ENCODE results near the gene KCNJ1. TPM values are rescaled to one million over a fixed set of nuclear protein-coding genes. Genes with fewer than 3 reads are reported as not detected.

KCNJ1 gene
- total and polyA plus RNA-seq, 5 donors from 2014 or later, result 0.39 TPM; not detected in 4

GRCh38 chr11:128843198-128843785, 23.8 kb downstream of the KCNJ1 start:
- H3K4me3 Mint-ChIP-seq, result no peak overlapping the region
- Histone ChIP-seq H3K27me3 (ENCODE audit: control insufficient read depth, insufficient read depth, low read length) (no peaks in the 10 kb centered on the region), H3K4me3 (ENCODE audit: low read depth, low read length) (no peak overlapping the region), H3K4me1 (ENCODE audit: control insufficient read depth, insufficient read depth, low read length, poor library complexity, severe bottlenecking) (peaks cover 10% of the 10 kb centered on the region), H3K9me3 (ENCODE audit: control insufficient read depth in 2 of 2, low read length in 2 of 2) (no peaks in the 10 kb centered on the region), H3K27ac (ENCODE audit: insufficient read depth, low read length, poor library complexity, severe bottlenecking) (no peak overlapping the region), H3K36me3 (ENCODE audit: control insufficient read depth, insufficient read depth, low read length) (no peaks in the 10 kb centered on the region)
- H3K27me3 Mint-ChIP-seq, result peaks cover 6% of the 10 kb centered on the region
- H3K27ac Mint-ChIP-seq, result no peak overlapping the region
- H3K9me3 Mint-ChIP-seq, result peaks cover 0 to 2% (median 0%) of the 10 kb centered on the region in 7 donors
- ATAC-seq (ENCODE audit: low read depth in 2 of 2) (no peak), DNase-seq (no peak)
- H3K4me1 Mint-ChIP-seq, result peaks cover 6 to 50% (median 30%) of the 10 kb centered on the region in 4 donors
- no peaks in the 10 kb centered on the region for H3K36me3 Mint-ChIP-seq

DNA sequence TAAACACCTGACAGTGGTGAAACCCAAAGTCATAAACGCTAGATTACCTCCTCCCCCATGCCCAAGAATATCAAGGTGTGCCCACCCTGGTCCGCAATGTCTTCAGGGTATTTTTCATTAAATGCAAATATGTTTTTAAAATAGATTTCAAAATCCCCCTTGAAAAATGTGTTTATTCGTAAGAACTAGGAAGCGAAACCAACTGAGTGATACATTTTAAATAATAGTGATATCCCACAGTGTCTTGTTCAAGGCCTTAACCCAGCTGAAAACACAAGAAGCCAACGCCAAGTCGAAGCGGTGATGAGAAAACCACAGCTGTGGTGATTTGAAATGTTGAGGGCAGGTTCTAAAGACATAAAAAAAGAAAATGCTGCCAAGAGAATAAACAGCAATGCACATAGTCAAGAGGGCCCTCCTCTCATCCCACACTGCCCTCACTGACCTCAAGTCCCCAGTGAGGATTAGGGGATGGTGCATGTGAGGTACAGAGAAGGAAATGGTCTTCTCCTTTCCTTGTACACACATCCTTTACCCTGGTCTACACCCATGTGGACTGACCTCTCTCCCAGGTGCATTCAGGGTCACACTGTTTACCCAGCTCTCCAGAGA, 25.5 kb downstream of the KCNJ1 start:
- Histone ChIP-seq H3K4me3 (ENCODE audit: low read depth, low read length) (no peak overlapping the region), H3K9me3 (ENCODE audit: control insufficient read depth in 2 of 2, low read length in 2 of 2) (no peaks in the 10 kb centered on the region), H3K36me3 (ENCODE audit: control insufficient read depth, insufficient read depth, low read length) (no peaks in the 10 kb centered on the region), H3K27ac (ENCODE audit: insufficient read depth, low read length, poor library complexity, severe bottlenecking) (no peak overlapping the region), H3K4me1 (ENCODE audit: control insufficient read depth, insufficient read depth, low read length, poor library complexity, severe bottlenecking) (peaks cover 17% of the 10 kb centered on the region), H3K27me3 (ENCODE audit: control insufficient read depth, insufficient read depth, low read length) (no peaks in the 10 kb centered on the region)
- ATAC-seq (ENCODE audit: low read depth in 2 of 2) (no peak), DNase-seq (no peak)
- Mint-ChIP-seq H3K4me1 (peaks cover 12 to 61% (median 31%) of the 10 kb centered on the region in 4 donors), H3K36me3 (no peaks in the 10 kb centered on the region), H3K27ac (no peak overlapping the region), H3K9me3 (peaks cover 0 to 2% (median 0%) of the 10 kb centered on the region in 7 donors), H3K27me3 (peaks cover 10% of the 10 kb centered on the region), H3K4me3 (no peak overlapping the region)

GRCh38 chr11:128840783-128841182, 26.3 kb downstream of the KCNJ1 start:
- no peak overlapping the region for H3K4me3 ChIP-seq (ENCODE audit: low read depth, low read length)

GRCh38 chr11:128840137-128840536, 27.0 kb downstream of the KCNJ1 start:
- Mint-ChIP-seq H3K4me1 (peaks cover 16 to 52% (median 24%) of the 10 kb centered on the region in 4 donors), H3K27ac (peak overlapping the region in 1 of 3 donors; percentile 79), H3K4me3 (peak overlapping the region in 2 of 4 donors; percentile 29 to 52), H3K9me3 (peaks cover 0 to 2% (median 0%) of the 10 kb centered on the region in 7 donors), H3K36me3 (no peaks in the 10 kb centered on the region), H3K27me3 (peaks cover 10% of the 10 kb centered on the region)
- Histone ChIP-seq H3K4me1 (ENCODE audit: control insufficient read depth, insufficient read depth, low read length, poor library complexity, severe bottlenecking) (peaks cover 9% of the 10 kb centered on the region), H3K4me3 (ENCODE audit: low read depth, low read length) (peak overlapping the region; percentile 6), H3K9me3 (ENCODE audit: control insufficient read depth in 2 of 2, low read length in 2 of 2) (no peaks in the 10 kb centered on the region), H3K27ac (ENCODE audit: insufficient read depth, low read length, poor library complexity, severe bottlenecking) (no peak overlapping the region), H3K36me3 (ENCODE audit: control insufficient read depth, insufficient read depth, low read length) (no peaks in the 10 kb centered on the region), H3K27me3 (ENCODE audit: control insufficient read depth, insufficient read depth, low read length) (no peaks in the 10 kb centered on the region)
- ATAC-seq (ENCODE audit: low read depth in 2 of 2) (no peak), DNase-seq (peak in 1 of 3 donors; percentile 62)

More at GRCh38 chr11:128840783-128841182, 26.3 kb downstream of the KCNJ1 start:
- ATAC-seq (ENCODE audit: low read depth in 2 of 2), result no peak
- H3K36me3 ChIP-seq (ENCODE audit: control insufficient read depth, insufficient read depth, low read length), result no peaks in the 10 kb centered on the region
- Mint-ChIP-seq H3K36me3 (no peaks in the 10 kb centered on the region), H3K4me1 (peaks cover 16 to 59% (median 31%) of the 10 kb centered on the region in 4 donors), H3K27me3 (peaks cover 10% of the 10 kb centered on the region), H3K27ac (peak overlapping the region in 1 of 3 donors; percentile 9), H3K9me3 (peaks cover 0 to 2% (median 0%) of the 10 kb centered on the region in 7 donors), H3K4me3 (peak overlapping the region in 1 of 4 donors; percentile 27)
- H3K27me3 ChIP-seq (ENCODE audit: control insufficient read depth, insufficient read depth, low read length), result no peaks in the 10 kb centered on the region
- peaks cover 15% of the 10 kb centered on the region for H3K4me1 ChIP-seq (ENCODE audit: control insufficient read depth, insufficient read depth, low read length, poor library complexity, severe bottlenecking)
- H3K9me3 ChIP-seq (ENCODE audit: control insufficient read depth in 2 of 2, low read length in 2 of 2), result no peaks in the 10 kb centered on the region
- no peak overlapping the region for H3K27ac ChIP-seq (ENCODE audit: insufficient read depth, low read length, poor library complexity, severe bottlenecking)
- DNase-seq, result no peak

DNA sequence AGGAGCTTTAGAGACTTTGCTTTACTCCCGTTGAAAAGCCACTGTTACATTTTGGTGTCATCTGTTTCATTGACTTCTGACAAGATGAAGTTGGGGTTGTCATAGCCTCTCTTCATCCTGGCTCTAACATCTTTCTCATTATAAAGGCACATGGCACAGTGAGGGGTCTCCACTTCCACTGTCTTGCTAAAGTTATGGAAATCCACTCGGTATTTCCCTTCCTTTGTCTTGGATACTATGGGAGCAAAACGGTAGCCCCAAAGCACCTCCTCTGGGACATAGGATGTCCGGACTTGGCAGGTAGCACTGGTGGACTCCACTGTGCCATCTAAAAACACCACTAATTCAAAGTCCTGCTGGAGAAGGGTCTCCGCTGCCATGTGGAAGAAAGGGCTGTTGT, 28.0 kb downstream of the KCNJ1 start:
- peaks cover 7% of the 10 kb centered on the region for H3K4me1 ChIP-seq (ENCODE audit: control insufficient read depth, insufficient read depth, low read length, poor library complexity, severe bottlenecking)
- H3K4me3 ChIP-seq (ENCODE audit: low read depth, low read length), result no peak overlapping the region
- H3K27ac ChIP-seq (ENCODE audit: insufficient read depth, low read length, poor library complexity, severe bottlenecking), result no peak overlapping the region
- H3K27ac Mint-ChIP-seq, result no peak overlapping the region
- DNase-seq (no peak), ATAC-seq (ENCODE audit: low read depth in 2 of 2) (no peak)
- no peaks in the 10 kb centered on the region for H3K36me3 ChIP-seq (ENCODE audit: control insufficient read depth, insufficient read depth, low read length)
- H3K36me3 Mint-ChIP-seq, result peaks cover 3% of the 10 kb centered on the region
- H3K9me3 Mint-ChIP-seq, result peaks cover 0 to 2% (median 0%) of the 10 kb centered on the region in 7 donors
- H3K9me3 ChIP-seq (ENCODE audit: control insufficient read depth in 2 of 2, low read length in 2 of 2), result no peaks in the 10 kb centered on the region
- no peaks in the 10 kb centered on the region for H3K27me3 ChIP-seq (ENCODE audit: control insufficient read depth, insufficient read depth, low read length)
- no peak overlapping the region for H3K4me3 Mint-ChIP-seq
- H3K4me1 Mint-ChIP-seq, result peaks cover 13 to 42% (median 18%) of the 10 kb centered on the region in 4 donors
- peaks cover 10% of the 10 kb centered on the region for H3K27me3 Mint-ChIP-seq

DNA sequence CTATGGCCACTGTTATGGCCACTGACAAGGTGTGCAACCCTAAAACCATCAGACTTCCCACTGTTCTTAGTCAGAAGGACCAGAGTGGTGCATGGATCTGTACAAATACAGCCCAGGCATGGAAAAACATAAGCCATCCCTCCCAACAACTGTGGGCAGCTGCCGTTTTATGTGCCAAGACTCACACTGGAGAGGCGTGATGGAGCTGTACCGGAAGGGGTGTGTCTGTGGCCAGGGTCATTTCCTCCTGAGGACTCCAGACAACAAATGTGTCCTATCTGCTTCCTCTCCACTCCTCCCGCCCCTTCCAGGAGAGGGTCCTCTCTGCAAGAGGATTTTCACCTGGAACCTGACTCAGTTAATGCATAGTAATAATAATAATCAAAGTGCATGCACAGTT, 29.5 kb downstream of the KCNJ1 start:
- H3K36me3 Mint-ChIP-seq, result peaks cover 8% of the 10 kb centered on the region
- Histone ChIP-seq H3K4me1 (ENCODE audit: control insufficient read depth, insufficient read depth, low read length, poor library complexity, severe bottlenecking) (peaks cover 7% of the 10 kb centered on the region), H3K27ac (ENCODE audit: insufficient read depth, low read length, poor library complexity, severe bottlenecking) (no peak overlapping the region), H3K36me3 (ENCODE audit: control insufficient read depth, insufficient read depth, low read length) (no peaks in the 10 kb centered on the region), H3K9me3 (ENCODE audit: control insufficient read depth in 2 of 2, low read length in 2 of 2) (no peaks in the 10 kb centered on the region), H3K27me3 (ENCODE audit: control insufficient read depth, insufficient read depth, low read length) (no peaks in the 10 kb centered on the region), H3K4me3 (ENCODE audit: low read depth, low read length) (no peak overlapping the region)
- DNase-seq (peak in 1 of 3 donors; percentile 50), ATAC-seq (ENCODE audit: low read depth in 2 of 2) (no peak)
- no peak overlapping the region for H3K4me3 Mint-ChIP-seq
- H3K27ac Mint-ChIP-seq, result no peak overlapping the region
- peaks cover 10% of the 10 kb centered on the region for H3K27me3 Mint-ChIP-seq
- H3K4me1 Mint-ChIP-seq, result peaks cover 13 to 34% (median 18%) of the 10 kb centered on the region in 4 donors
- peaks cover 0 to 2% (median 0%) of the 10 kb centered on the region in 7 donors for H3K9me3 Mint-ChIP-seq

DNA sequence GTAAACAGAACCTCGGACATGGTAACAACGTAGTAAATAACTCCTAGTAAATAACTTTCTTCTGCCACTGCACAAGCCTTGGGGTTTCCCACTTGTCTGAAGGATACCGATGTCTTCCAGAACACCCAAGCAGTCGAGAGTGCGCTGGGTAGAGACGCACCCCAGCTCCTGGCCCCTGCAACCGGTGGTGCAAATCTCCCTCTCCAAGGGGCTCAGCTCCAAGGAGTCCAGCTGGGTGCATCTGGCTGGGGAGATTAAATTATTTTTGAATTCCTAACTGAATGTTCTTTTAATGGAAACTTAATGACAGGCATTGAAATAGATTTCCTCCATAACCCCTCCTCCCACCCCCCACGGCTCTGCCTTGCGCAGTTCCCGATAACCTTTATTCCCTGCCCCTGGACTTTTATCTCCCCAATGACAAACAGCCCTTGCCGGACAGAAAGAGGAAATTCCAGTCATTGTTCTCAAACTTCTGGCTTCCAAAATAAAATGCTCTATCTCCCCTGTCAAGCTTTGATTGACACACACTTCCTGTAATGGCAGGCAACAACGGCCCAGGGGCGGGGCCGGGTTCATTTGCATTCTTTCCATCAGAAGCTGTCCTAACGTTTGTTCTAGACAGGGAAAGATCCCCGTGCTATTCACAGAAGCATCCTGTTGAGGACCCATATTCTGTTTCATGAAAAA, 31.2 kb downstream of the KCNJ1 start:
- Mint-ChIP-seq H3K36me3 (peaks cover 8% of the 10 kb centered on the region), H3K27ac (no peak overlapping the region), H3K4me1 (peaks cover 14 to 35% (median 20%) of the 10 kb centered on the region in 4 donors), H3K9me3 (peaks cover 0 to 2% (median 0%) of the 10 kb centered on the region in 7 donors), H3K27me3 (peaks cover 6% of the 10 kb centered on the region), H3K4me3 (no peak overlapping the region)
- DNase-seq (no peak), ATAC-seq (ENCODE audit: low read depth in 2 of 2) (no peak)
- Histone ChIP-seq H3K9me3 (ENCODE audit: control insufficient read depth in 2 of 2, low read length in 2 of 2) (no peaks in the 10 kb centered on the region), H3K27ac (ENCODE audit: insufficient read depth, low read length, poor library complexity, severe bottlenecking) (no peak overlapping the region), H3K4me1 (ENCODE audit: control insufficient read depth, insufficient read depth, low read length, poor library complexity, severe bottlenecking) (peaks cover 9% of the 10 kb centered on the region), H3K27me3 (ENCODE audit: control insufficient read depth, insufficient read depth, low read length) (no peaks in the 10 kb centered on the region), H3K36me3 (ENCODE audit: control insufficient read depth, insufficient read depth, low read length) (no peaks in the 10 kb centered on the region), H3K4me3 (ENCODE audit: low read depth, low read length) (no peak overlapping the region)
